Ovary (tissue), 9 donors: ENCODE results near the gene JARID2. TPM values are rescaled to one million over a fixed set of nuclear protein-coding genes. Genes with fewer than 3 reads are reported as not detected.
A peak's percentile ranks its signal among the peaks of the same experiment; 100 is the strongest.

ENCODE experiments used
- DNase-seq, 5 donors: peaks; one replicate each; pipeline ENCODE4 v3.0.0-alpha.2; 2019 to 2020
- H3K27ac ChIP-seq, 2 donors: fragments of 200-600 bp; one replicate each; pipeline versions ENCODE4 v1.5.1 to v1.8.0; 2019 to 2022
- H3K27me3 ChIP-seq: fragments of 200-600 bp; one replicate; pipeline ENCODE4 v1.8.0; 2022
- H3K36me3 ChIP-seq: fragments of 200-600 bp; sonication (generic); one replicate; pipeline ENCODE4 v1.5.1; 2019
- H3K4me1 ChIP-seq: one replicate; pipeline ENCODE4 v1.8.1; 2013; ENCODE audit warnings: mild to moderate bottlenecking, moderate library complexity; ENCODE audit not compliant: insufficient read depth
- H3K4me3 ChIP-seq: fragments of 200-600 bp; sonication (generic); one replicate; pipeline ENCODE4 v1.5.1; 2017
- H3K9me3 ChIP-seq, 2 donors: fragments of 200-600 bp in 1 of 2; sonication (generic) in 1 of 2; one replicate each; pipeline versions ENCODE4 v1.5.1 to v1.8.1; 2013 to 2019; ENCODE audit warnings: mild to moderate bottlenecking in 1 of 2, moderate library complexity in 1 of 2
- EP300 ChIP-seq: sonication (generic); formaldehyde crosslinking; IDR thresholded peaks from one replicate; pipeline ENCODE4 v1.6.1; 2017; ENCODE audit warnings: antibody characterized with exemption
- POLR2A ChIP-seq: fragments of 450-650 bp; IDR thresholded peaks from one replicate; pipeline ENCODE4 v1.6.1; 2017; ENCODE audit warnings: antibody characterized with exemption, mild to moderate bottlenecking, moderate library complexity
- WGBS, 3 donors: extraction: QIAGEN DNeasy Blood & Tissue Kit in 1 of 3; methylation state at CpG; one replicate each; pipeline versions ENCODE4 v1.1.5 to v1.1.7; 2013 to 2017; 5-methylcytosine and 5-hydroxymethylcytosine counted together
- intact Hi-C, 4 donors: fragments of 100-400 bp; cut with DNase I; formaldehyde crosslinking; loops; one replicate each; pipeline versions ENCODE4 v1.11.0 to v1.15.1; 2022 to 2023
- polyA plus RNA-seq, 2 donors: library from polyadenylated mRNA; stranded (reverse); fragments of 200-250 nt in 1 of 2; fragments of 350-450 nt in 1 of 2; fragmentation: Illumina TruSeq in 1 of 2; extraction: RNeasy Lipid Tissue Mini Kit (QIAGEN cat#74804) in 1 of 2; gene quantifications; one replicate each; pipeline ENCODE4 v1.2.3, GENCODE V29; 2013 to 2014
- total RNA-seq, 7 donors: library from RNA; depleted of rRNA in 2 of 7; stranded (reverse); fragments of >200 nt in 2 of 7; fragmentation: NEBNext Ultra II Directional in 3 of 7; extraction: Animal tissue kit (Norgen Biotek cat#: 25700) in 3 of 7; gene quantifications; one replicate each; pipeline versions ENCODE4 v1.1.0 to v1.2.4, GENCODE V29; 2016 to 2023
- TF ChIP-seq, protein P1 (sequence below), 3 donors: fragments of 450-650 bp in 2 of 3; fragments of 200-600 bp in 1 of 3; IDR thresholded peaks; one replicate each; pipeline versions ENCODE4 v1.5.1 to v1.8.0; 2016 to 2022; ENCODE audit warnings: antibody characterized with exemption in 3 of 3, mild to moderate bottlenecking in 1 of 3
- donor health status: DM: no; HTN: no; CAD: no; lungs with moderate emphysema.
- donor health status: DM: no; HTN: no; CAD: no.
- donor health status: Bipolar disorder and iron deficiency.
- donor health status: DM: yes; HTN: yes; CAD: no.
- donor health status: DM: no; HTN: no; CAD: no.
- donor health status: DM: yes; HTN: yes; CAD: no.

The JARID2 gene
- total and polyA plus RNA-seq, 9 donors: 4.5 to 17.4 (median 8.7) TPM

DNA sequence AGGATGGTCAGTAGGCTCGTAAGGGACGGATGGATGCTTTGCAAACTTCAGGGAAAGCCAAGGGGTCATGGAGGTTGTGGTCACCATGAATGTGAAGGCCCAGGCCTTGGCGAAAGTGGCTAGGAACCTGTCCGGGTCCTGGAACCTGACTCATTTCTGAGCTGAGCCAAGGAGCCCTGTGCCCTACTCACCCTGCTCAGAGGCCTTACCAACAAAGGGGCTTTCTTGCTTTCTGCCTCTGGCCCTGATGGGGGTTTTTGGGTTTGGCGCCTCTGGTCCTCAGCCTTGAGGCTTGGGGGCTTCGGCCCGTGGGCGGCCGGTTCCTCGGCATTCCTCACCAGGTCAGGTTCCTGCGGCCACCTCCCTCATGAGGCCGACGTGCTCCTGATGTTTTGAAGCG, 261.9 kb downstream of the JARID2 start:
- H3K4me1 ChIP-seq: peaks cover 9% of the 10 kb centered on the region
- TF ChIP-seq EP300: no peak
- no peak for TF ChIP-seq POLR2A
- TF ChIP-seq, protein P1, sequence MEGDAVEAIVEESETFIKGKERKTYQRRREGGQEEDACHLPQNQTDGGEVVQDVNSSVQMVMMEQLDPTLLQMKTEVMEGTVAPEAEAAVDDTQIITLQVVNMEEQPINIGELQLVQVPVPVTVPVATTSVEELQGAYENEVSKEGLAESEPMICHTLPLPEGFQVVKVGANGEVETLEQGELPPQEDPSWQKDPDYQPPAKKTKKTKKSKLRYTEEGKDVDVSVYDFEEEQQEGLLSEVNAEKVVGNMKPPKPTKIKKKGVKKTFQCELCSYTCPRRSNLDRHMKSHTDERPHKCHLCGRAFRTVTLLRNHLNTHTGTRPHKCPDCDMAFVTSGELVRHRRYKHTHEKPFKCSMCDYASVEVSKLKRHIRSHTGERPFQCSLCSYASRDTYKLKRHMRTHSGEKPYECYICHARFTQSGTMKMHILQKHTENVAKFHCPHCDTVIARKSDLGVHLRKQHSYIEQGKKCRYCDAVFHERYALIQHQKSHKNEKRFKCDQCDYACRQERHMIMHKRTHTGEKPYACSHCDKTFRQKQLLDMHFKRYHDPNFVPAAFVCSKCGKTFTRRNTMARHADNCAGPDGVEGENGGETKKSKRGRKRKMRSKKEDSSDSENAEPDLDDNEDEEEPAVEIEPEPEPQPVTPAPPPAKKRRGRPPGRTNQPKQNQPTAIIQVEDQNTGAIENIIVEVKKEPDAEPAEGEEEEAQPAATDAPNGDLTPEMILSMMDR (IDR thresholded peaks at IDR 0.05): no peak
- H3K4me3 ChIP-seq: no peak overlapping the region
- no peak overlapping the region for H3K27ac ChIP-seq
- H3K9me3 ChIP-seq: no peaks in the 10 kb centered on the region
- no peaks in the 10 kb centered on the region for H3K27me3 ChIP-seq
- intact Hi-C loops: loop anchor here in 1 of 4 donors (10.0 kb wide), 1 partner anchor 253 kb away; no protein-coding TSS in a partner anchor
- DNase-seq: no peak
- H3K36me3 ChIP-seq: no peaks in the 10 kb centered on the region
- WGBS, 3 donors: 86 to 90% (median 89%) methylated on average over 14 of the region's 14 CpGs

DNA sequence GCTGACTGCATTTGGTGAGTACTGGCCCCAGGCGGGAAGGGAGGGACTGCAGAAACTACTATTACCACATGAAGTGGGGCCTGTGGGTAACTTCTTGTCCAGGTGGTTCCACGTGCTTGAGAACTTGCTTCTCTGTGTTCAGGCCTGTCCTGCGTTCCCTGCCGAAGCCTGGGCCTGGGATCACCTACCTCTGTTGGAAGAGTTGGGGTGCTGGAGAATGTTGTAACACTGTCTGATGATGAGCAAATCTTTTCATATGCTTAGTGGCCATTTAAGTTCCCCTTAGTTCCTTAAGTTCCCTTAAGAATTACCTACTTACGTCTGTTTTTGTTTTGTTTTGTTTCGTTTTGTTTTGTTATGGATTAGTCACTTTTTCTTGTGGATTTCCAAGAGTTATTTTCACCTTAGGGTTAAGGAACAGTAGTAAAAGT, 262.6 kb downstream of the JARID2 start:
- Histone ChIP-seq H3K36me3 (no peaks in the 10 kb centered on the region), H3K4me3 (no peak overlapping the region), H3K9me3 (no peaks in the 10 kb centered on the region), H3K27ac (no peak overlapping the region), H3K4me1 (peaks cover 9% of the 10 kb centered on the region), H3K27me3 (no peaks in the 10 kb centered on the region)
- TF ChIP-seq POLR2A (no peak), EP300 (no peak)
- TF ChIP-seq, protein P1 (IDR thresholded peaks at IDR 0.05): no peak
- DNase-seq: peak in 1 of 5 donors; percentile 17
- intact Hi-C loops: loop anchor here in 1 of 4 donors (10.0 kb wide), 1 partner anchor 254 kb away; no protein-coding TSS in a partner anchor
- WGBS, 3 donors: 92 to 97% (median 92%) methylated on average over 6 of the region's 6 CpGs

DNA sequence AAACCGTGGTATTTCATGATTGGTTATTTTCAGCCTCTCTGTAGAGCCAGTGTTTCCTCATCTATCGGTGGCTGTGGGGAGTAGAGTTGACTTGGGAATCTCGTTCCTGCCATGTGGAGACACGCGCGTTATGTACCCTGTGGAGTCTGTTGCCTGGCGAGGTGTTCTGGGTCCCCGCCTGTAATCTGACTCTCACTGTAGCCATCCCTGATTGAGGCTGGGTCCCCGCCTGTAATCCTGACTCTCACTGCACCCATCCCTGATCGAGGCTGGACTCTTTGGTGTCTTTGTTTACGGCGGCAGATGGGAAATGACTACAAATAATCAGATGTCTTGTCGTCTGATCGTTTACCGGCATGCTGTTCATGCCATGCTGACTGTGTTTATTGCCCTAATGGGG, 263.1 kb downstream of the JARID2 start:
- intact Hi-C loops: loop anchor here in 1 of 4 donors (10.0 kb wide), 1 partner anchor 254 kb away; no protein-coding TSS in a partner anchor
- peak in 1 of 5 donors; percentile 21 for DNase-seq
- TF ChIP-seq, protein P1 (IDR thresholded peaks at IDR 0.05): no peak
- TF ChIP-seq POLR2A: no peak
- TF ChIP-seq EP300: no peak
- 91 to 96% (median 95%) methylated on average over 15 of the region's 15 CpGs for WGBS, 3 donors
- no peaks in the 10 kb centered on the region for H3K9me3 ChIP-seq
- H3K27me3 ChIP-seq: no peaks in the 10 kb centered on the region
- H3K4me3 ChIP-seq: no peak overlapping the region
- no peak overlapping the region for H3K27ac ChIP-seq
- H3K36me3 ChIP-seq: no peaks in the 10 kb centered on the region
- peaks cover 7% of the 10 kb centered on the region for H3K4me1 ChIP-seq

DNA sequence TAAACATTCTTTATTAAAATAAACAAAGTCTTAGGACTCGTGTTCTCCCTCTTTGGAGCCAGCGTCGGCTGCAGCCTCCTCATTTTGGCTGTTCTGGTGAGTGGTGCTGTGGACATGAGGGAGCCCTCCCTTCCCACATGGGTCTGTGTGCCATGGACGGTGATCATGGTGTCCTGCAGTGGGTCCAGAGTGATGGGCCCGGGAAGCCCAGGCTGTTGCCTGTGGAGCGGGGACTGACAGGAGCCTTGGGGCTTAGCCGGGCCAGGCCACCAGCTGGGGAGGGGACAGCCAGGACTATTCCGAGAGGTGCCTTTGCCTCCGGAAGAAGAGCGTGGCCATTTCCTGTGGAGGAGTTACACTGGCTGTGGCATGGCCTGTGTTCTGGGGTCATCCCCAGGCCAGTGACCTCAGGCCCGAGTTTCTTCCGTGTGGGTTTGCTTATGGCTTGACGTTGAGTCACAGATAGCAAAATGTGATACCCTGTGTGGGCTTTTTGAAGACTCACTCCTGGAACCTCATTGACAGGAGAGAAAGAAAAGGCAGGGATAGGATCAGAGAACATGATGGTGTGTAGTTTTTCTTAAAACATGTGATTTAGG, 263.6 kb downstream of the JARID2 start:
- 85 to 90% (median 88%) methylated on average over 13 of the region's 13 CpGs for WGBS, 3 donors
- H3K27ac ChIP-seq: no peak overlapping the region
- no peak overlapping the region for H3K4me3 ChIP-seq
- H3K4me1 ChIP-seq: peaks cover 5% of the 10 kb centered on the region
- intact Hi-C loops: loop anchor here in 1 of 4 donors (10.0 kb wide), 1 partner anchor 255 kb away; no protein-coding TSS in a partner anchor
- H3K36me3 ChIP-seq: no peaks in the 10 kb centered on the region
- peak in 1 of 5 donors; percentile 13 for DNase-seq
- H3K9me3 ChIP-seq: no peaks in the 10 kb centered on the region
- TF ChIP-seq POLR2A (no peak), EP300 (no peak)
- TF ChIP-seq, protein P1 (IDR thresholded peaks at IDR 0.05): no peak
- no peaks in the 10 kb centered on the region for H3K27me3 ChIP-seq
